HepG2 (cell line): Measurements from ENCODE around the gene SOWAHA. TPM values are rescaled to one million over a fixed set of nuclear protein-coding genes. Genes with fewer than 3 reads are reported as not detected.

Source experiments
- AHDC1 ChIP-seq: sonication (generic); formaldehyde crosslinking; IDR thresholded peaks from 2 replicates; pipeline ENCODE4 v1.5.1; 2020; ENCODE audit warnings: mild to moderate bottlenecking, missing genetic modification reagents, borderline replicate concordance
- AHR ChIP-seq: IDR thresholded peaks from 2 replicates; pipeline ENCODE4 v1.6.1; 2018; ENCODE audit warnings: missing genetic modification reagents, missing compliant biosample characterization
- CBFB ChIP-seq: sonication (generic); formaldehyde crosslinking; IDR thresholded peaks from 2 replicates; pipeline ENCODE4 v1.4.0; 2020; ENCODE audit warnings: missing genetic modification reagents
- CCDC6 ChIP-seq: sonication (generic); formaldehyde crosslinking; IDR thresholded peaks from 2 replicates; pipeline ENCODE4 v1.8.1; 2022; ENCODE audit warnings: mild to moderate bottlenecking, missing genetic modification reagents, moderate library complexity
- NRL ChIP-seq: sonication (generic); formaldehyde crosslinking; IDR thresholded peaks from 2 replicates; pipeline ENCODE4 v1.5.0; 2020; ENCODE audit warnings: missing genetic modification reagents, mild to moderate bottlenecking, moderate library complexity, borderline replicate concordance
- ZNF580 ChIP-seq: IDR thresholded peaks from 2 replicates; pipeline ENCODE4 v1.6.1; 2016; ENCODE audit warnings: low read depth, borderline replicate concordance
- ZNF605 ChIP-seq: sonication (generic); formaldehyde crosslinking; IDR thresholded peaks from 2 replicates; pipeline ENCODE4 v1.8.0; 2022; ENCODE audit warnings: mild to moderate bottlenecking, missing genetic modification reagents
- ZNF773 ChIP-seq: sonication (generic); formaldehyde crosslinking; IDR thresholded peaks from 2 replicates; pipeline ENCODE4 v1.4.0; 2020; ENCODE audit warnings: missing genetic modification reagents, borderline replicate concordance
- polyA plus RNA-seq, 8 experiments: library from polyadenylated mRNA; depleted of rRNA in 3 of 8; stranded (reverse) in 7 of 8; unstranded in 1 of 8; fragments of >200 nt; fragmentation: Illumina TruSeq in 4 of 8; extraction: Trizol in 4 of 8; gene quantifications; 2 replicates each; pipeline versions ENCODE4 v1.2.1 to v1.2.3, GENCODE V29; 2011 to 2016; ENCODE audit warnings: low read depth in 4 of 8, missing spikeins in 1 of 8, mixed read lengths in 1 of 8; ENCODE audit not compliant: insufficient read depth in 1 of 8
- small RNA-seq, 3 experiments: library from RNA; depleted of rRNA; stranded (forward); fragments of <200 nt; gene quantifications; one replicate each; pipeline ENCODE3, GENCODE V24; 2012; ENCODE audit warnings: low read depth in 2 of 3, low replicate concordance in 1 of 3; ENCODE audit not compliant: insufficient read length in 3 of 3, insufficient read depth in 2 of 3
- total RNA-seq, 5 experiments: library from RNA; depleted of rRNA; stranded (reverse); fragments of >200 nt; fragmentation: Illumina TruSeq; extraction: Trizol; gene quantifications; 2 replicates each; pipeline ENCODE4 v1.2.3, GENCODE V29; 2016; ENCODE audit warnings: low read depth in 1 of 5

Gene SOWAHA
- total and polyA plus RNA-seq, 2 of the 13 experiments (the other 11 are each of a cell fraction or from before 2014, with no cell fraction given): 0.95 to 1.9 TPM

- TF ChIP-seq AHDC1 (CRISPR knock-in tag) (0 out of 2 replicates have a peak, but pooled peaks have one; percentile 39), CBFB (peak; percentile 7; the same call in 1 of the 2 replicates), NRL (CRISPR knock-in tag) (0 out of 2 replicates have a peak, but pooled peaks have one; percentile 57), ZNF580 (CRISPR knock-in tag) (no peak), CCDC6 (CRISPR knock-in tag) (0 out of 2 replicates have a peak, but pooled peaks have one; percentile 2), ZNF605 (CRISPR knock-in tag) (no peak), AHR (0 out of 2 replicates have a peak, but pooled peaks have one; percentile 3), ZNF773 (0 out of 2 replicates have a peak, but pooled peaks have one; percentile 76)
Observed at GRCh38 chr5:132865668-132866341, 52.7 kb downstream of the SOWAHA start (continued).

Small RNAs within 50 kb of the gene (small RNA-seq; reads per million reads assigned to genes)
- gene RNA5SP192: 0 reads per million in 3 experiments

Other genes with a start within 250 kb of the SOWAHA start
- gene IL13, start 155.1 kb upstream of the SOWAHA start, total RNA-seq (2016; rRNA removed; fragmentation: Illumina TruSeq; extraction: Trizol): not detected in 2 replicates
- 0.05 TPM in 1 of 2 replicates, not detected in the other for gene IL13, start 155.1 kb upstream of the SOWAHA start, polyA plus RNA-seq (2011; rRNA removed)
- gene IL4, start 139.3 kb upstream of the SOWAHA start, total RNA-seq (2016; rRNA removed; fragmentation: Illumina TruSeq; extraction: Trizol): not detected in 2 replicates
- not detected in 2 replicates for gene IL4, start 139.3 kb upstream of the SOWAHA start, polyA plus RNA-seq (2011; rRNA removed)
- 8.4 and 11.3 TPM in 2 replicates for gene KIF3A, start 75.8 kb upstream of the SOWAHA start, total RNA-seq (2016; rRNA removed; fragmentation: Illumina TruSeq; extraction: Trizol)
- gene KIF3A, start 75.8 kb upstream of the SOWAHA start, polyA plus RNA-seq (2011; rRNA removed): 2.3 TPM in 2 replicates
- gene CCNI2, start 65.9 kb upstream of the SOWAHA start, total RNA-seq (2016; rRNA removed; fragmentation: Illumina TruSeq; extraction: Trizol): not detected in 2 replicates
- gene CCNI2, start 65.9 kb upstream of the SOWAHA start, polyA plus RNA-seq (2011; rRNA removed): 0.03 TPM in 1 of 2 replicates, not detected in the other
- gene SEPTIN8, start 36.1 kb upstream of the SOWAHA start, total RNA-seq (2016; rRNA removed; fragmentation: Illumina TruSeq; extraction: Trizol): 49.9 and 50.7 TPM in 2 replicates
- 41.4 and 52.4 TPM in 2 replicates for gene SEPTIN8, start 36.1 kb upstream of the SOWAHA start, polyA plus RNA-seq (2011; rRNA removed)
- gene SHROOM1, start 17.3 kb downstream of the SOWAHA start, total RNA-seq (2016; rRNA removed; fragmentation: Illumina TruSeq; extraction: Trizol): 8.9 and 18.2 TPM in 2 replicates
- 25.7 and 34.5 TPM in 2 replicates for gene SHROOM1, start 17.3 kb downstream of the SOWAHA start, polyA plus RNA-seq (2011; rRNA removed)
- gene GDF9, start 53.2 kb downstream of the SOWAHA start, total RNA-seq (2016; rRNA removed; fragmentation: Illumina TruSeq; extraction: Trizol): 0.07 and 0.38 TPM in 2 replicates
- 0.33 and 0.50 TPM in 2 replicates for gene GDF9, start 53.2 kb downstream of the SOWAHA start, polyA plus RNA-seq (2011; rRNA removed)
- 575 and 610 TPM in 2 replicates for gene UQCRQ, start 53.3 kb downstream of the SOWAHA start, total RNA-seq (2016; rRNA removed; fragmentation: Illumina TruSeq; extraction: Trizol)
- 237 and 257 TPM in 2 replicates for gene UQCRQ, start 53.3 kb downstream of the SOWAHA start, polyA plus RNA-seq (2011; rRNA removed)
- 19.8 and 23.9 TPM in 2 replicates for gene LEAP2, start 60.4 kb downstream of the SOWAHA start, total RNA-seq (2016; rRNA removed; fragmentation: Illumina TruSeq; extraction: Trizol)
- gene LEAP2, start 60.4 kb downstream of the SOWAHA start, polyA plus RNA-seq (2011; rRNA removed): 51.9 and 70.9 TPM in 2 replicates
- 22.1 and 30.5 TPM in 2 replicates for gene AFF4, start 150.3 kb downstream of the SOWAHA start, total RNA-seq (2016; rRNA removed; fragmentation: Illumina TruSeq; extraction: Trizol)
- gene AFF4, start 150.3 kb downstream of the SOWAHA start, polyA plus RNA-seq (2011; rRNA removed): 17.6 and 25.5 TPM in 2 replicates
- gene ZCCHC10, start 213.2 kb downstream of the SOWAHA start, total RNA-seq (2016; rRNA removed; fragmentation: Illumina TruSeq; extraction: Trizol): 40.7 and 54.8 TPM in 2 replicates
- gene ZCCHC10, start 213.2 kb downstream of the SOWAHA start, polyA plus RNA-seq (2011; rRNA removed): 44.5 and 48.2 TPM in 2 replicates
- 231 and 359 TPM in 2 replicates for gene HSPA4, start 238.7 kb downstream of the SOWAHA start, total RNA-seq (2016; rRNA removed; fragmentation: Illumina TruSeq; extraction: Trizol)
- 21.7 and 36.6 TPM in 2 replicates for gene HSPA4, start 238.7 kb downstream of the SOWAHA start, polyA plus RNA-seq (2011; rRNA removed)